ENCODE results near the gene ZP1.
"Not testable (repeated sequence)": the region's sequence is repeated elsewhere in the genome, so short reads cannot be mapped to it uniquely, and the experiment has no call there.

DNA sequence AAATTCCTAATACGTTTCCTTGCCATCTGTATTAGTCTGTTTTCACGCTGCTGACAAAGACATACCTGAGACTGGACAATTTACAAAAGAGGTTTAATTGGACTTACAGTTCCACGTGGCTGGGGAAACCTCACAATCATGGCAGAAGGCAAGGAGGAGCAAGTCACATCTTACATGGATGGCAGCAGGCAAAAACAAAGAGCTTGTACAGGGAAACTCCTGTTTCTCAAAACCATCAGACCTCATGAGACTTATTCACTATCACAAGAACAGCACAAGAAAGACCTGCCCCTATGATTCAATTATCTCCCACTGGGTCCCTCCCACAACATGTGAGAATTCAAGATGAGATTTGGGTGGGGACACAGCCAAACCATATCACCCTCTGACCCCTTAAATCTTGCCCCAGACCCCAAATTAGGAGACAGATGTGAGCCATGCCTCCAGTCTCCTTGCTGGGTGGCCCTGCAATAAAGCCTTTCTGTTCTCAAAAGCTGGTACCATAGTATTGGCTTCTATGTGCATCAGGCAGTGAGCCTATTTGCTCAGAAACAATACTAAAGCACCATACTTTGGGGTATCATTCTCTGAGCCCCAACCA lies 42.4 kb downstream of the ZP1 start:
- TF ChIP-seq EP300, POLR2A (IDR thresholded peaks at IDR 0.05): not testable (repeated sequence)
